Globus pallidus (tissue), 1 donor: Measurements from ENCODE around the gene TESMIN.

Experiments used
- DNase-seq: peaks from one replicate; pipeline ENCODE4 v3.0.0-alpha.2; 2015; ENCODE audit warnings: low spot score

TESMIN gene

GRCh38 chr11:68683536-68684384, 67.6 kb downstream of the TESMIN start:
- no peak for DNase-seq

- DNase-seq: no peak
Measured at GRCh38 chr11:68683121-68683520, 68.2 kb downstream of the TESMIN start.

GRCh38 chr11:68682531-68682961, 68.8 kb downstream of the TESMIN start:
- no peak for DNase-seq

GRCh38 chr11:68680541-68681231, 70.6 kb downstream of the TESMIN start:
- no peak for DNase-seq

- no peak for DNase-seq
Measured at GRCh38 chr11:68678031-68678441, 73.3 kb downstream of the TESMIN start.

GRCh38 chr11:68677432-68677831, 73.9 kb downstream of the TESMIN start:
- no peak for DNase-seq

- DNase-seq: no peak
Measured at GRCh38 chr11:68674461-68674860, 76.9 kb downstream of the TESMIN start.

GRCh38 chr11:68673991-68674390, 77.3 kb downstream of the TESMIN start:
- DNase-seq: no peak

- no peak for DNase-seq
Measured at GRCh38 chr11:68673306-68673945, 77.9 kb downstream of the TESMIN start.

GRCh38 chr11:68670208-68670992, 80.9 kb downstream of the TESMIN start:
- no peak for DNase-seq

GRCh38 chr11:68669301-68670090, 81.8 kb downstream of the TESMIN start:
- no peak for DNase-seq

GRCh38 chr11:68667511-68668500, 83.5 kb downstream of the TESMIN start:
- no peak for DNase-seq

- DNase-seq: no peak
Measured at GRCh38 chr11:68666849-68667248, 84.5 kb downstream of the TESMIN start.

GRCh38 chr11:68665436-68665835, 85.9 kb downstream of the TESMIN start:
- no peak for DNase-seq

GRCh38 chr11:68664906-68665305, 86.4 kb downstream of the TESMIN start:
- DNase-seq: no peak

GRCh38 chr11:68664141-68664540, 87.2 kb downstream of the TESMIN start:
- no peak for DNase-seq

GRCh38 chr11:68663482-68664010, 87.8 kb downstream of the TESMIN start:
- no peak for DNase-seq

GRCh38 chr11:68661697-68662603, 89.4 kb downstream of the TESMIN start:
- no peak for DNase-seq

- DNase-seq: no peak
Measured at GRCh38 chr11:68661014-68661413, 90.3 kb downstream of the TESMIN start.
